ENCODE measurements around the gene TRMT1L.
"Not testable (repeated sequence)": the region's sequence is repeated elsewhere in the genome, so short reads cannot be mapped to it uniquely, and the experiment has no call there.

Gene TRMT1L, protein sequence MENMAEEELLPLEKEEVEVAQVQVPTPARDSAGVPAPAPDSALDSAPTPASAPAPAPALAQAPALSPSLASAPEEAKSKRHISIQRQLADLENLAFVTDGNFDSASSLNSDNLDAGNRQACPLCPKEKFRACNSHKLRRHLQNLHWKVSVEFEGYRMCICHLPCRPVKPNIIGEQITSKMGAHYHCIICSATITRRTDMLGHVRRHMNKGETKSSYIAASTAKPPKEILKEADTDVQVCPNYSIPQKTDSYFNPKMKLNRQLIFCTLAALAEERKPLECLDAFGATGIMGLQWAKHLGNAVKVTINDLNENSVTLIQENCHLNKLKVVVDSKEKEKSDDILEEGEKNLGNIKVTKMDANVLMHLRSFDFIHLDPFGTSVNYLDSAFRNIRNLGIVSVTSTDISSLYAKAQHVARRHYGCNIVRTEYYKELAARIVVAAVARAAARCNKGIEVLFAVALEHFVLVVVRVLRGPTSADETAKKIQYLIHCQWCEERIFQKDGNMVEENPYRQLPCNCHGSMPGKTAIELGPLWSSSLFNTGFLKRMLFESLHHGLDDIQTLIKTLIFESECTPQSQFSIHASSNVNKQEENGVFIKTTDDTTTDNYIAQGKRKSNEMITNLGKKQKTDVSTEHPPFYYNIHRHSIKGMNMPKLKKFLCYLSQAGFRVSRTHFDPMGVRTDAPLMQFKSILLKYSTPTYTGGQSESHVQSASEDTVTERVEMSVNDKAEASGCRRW

GRCh38 chr1:185156854-185157598 lies at the start of gene TRMT1L, which contains the start of gene SWT1:
TRMT1L (minus strand) TSS chr1:185156953; CDS start chr1:185156712, 241 bp downstream.
SWT1 (plus strand) TSS chr1:185157167; CDS start chr1:185160842, 3,675 bp downstream.
- ATAC-seq (peak; percentile 97), DNase-seq (peak; percentile 97)

DNA sequence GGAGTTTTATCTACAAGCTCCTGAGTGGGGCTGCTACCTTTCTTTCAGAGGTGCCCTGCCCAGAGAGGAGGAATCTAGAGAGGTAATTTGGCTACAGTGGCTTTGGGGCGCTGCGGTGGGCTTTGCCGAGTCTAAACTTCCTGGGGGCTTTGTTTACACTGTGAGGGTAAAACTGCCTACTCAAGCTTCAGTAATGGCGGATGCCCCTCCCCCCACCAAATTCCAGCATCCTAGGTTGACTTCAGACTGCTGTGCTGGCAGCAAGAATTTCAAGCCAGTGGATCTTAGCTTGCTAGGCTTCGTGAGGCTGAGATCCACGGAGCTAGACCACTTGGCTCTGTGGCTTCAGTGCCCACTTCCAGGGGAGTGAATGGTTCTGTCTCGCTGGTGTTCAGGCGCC lies 44.1 kb upstream of the TRMT1L start:
- DNase-seq (no peak), ATAC-seq (no peak)

DNA sequence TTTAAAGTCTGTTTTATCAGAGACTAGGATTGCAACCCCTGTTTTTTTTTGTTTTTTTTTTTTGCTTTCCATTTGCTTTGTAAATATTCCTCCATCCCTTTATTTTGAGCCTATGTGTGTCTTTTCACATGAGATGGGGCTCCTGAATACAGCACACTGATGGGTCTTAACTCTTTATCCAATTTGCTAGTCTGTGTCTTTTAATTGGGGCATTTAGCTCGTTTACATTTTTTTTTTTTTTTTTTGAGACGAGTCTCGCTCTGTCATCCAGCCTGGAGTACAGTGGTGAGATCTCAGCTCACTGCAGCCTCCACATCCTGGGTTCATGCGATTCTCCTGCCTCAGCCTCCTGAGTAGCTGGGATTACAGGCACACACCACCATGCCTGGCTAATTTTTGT lies 42.0 kb upstream of the TRMT1L start:
- not testable (repeated sequence) for ATAC-seq

GRCh38 chr1:185193756-185194155 lies 37.0 kb upstream of the TRMT1L start:
- DNase-seq (no peak), ATAC-seq (no peak)

More for the DNA sequence above, 42.0 kb upstream of the TRMT1L start:
- not testable (repeated sequence) for DNase-seq

GRCh38 chr1:185170291-185170848 lies 13.6 kb upstream of the TRMT1L start:
- ATAC-seq (peak; percentile 80), DNase-seq (peak; percentile 38)

- DNase-seq (no peak), ATAC-seq (no peak)
These were observed 9.4 kb upstream of the TRMT1L start for GRCh38 chr1:185166106-185166505.

DNA sequence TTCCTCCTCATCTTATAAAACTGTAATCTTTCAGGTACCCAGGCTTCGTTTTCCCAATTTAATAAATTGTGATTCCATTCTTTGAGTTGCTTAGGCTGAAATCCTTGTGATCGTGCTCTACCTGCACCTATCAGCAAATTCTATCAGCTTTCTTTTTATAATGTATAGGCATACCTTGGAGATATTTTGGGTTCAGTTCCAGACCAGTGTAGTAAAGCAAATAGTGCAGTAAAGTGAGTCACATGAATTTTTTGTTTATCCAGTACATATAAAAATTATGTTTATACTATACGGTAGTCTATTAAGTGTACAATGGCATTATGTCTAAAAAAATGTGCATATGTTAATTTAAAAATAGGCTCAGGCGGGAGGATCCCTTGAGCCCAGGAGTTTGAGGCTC lies 5.7 kb upstream of the TRMT1L start:
- ATAC-seq, result no peak

DNA sequence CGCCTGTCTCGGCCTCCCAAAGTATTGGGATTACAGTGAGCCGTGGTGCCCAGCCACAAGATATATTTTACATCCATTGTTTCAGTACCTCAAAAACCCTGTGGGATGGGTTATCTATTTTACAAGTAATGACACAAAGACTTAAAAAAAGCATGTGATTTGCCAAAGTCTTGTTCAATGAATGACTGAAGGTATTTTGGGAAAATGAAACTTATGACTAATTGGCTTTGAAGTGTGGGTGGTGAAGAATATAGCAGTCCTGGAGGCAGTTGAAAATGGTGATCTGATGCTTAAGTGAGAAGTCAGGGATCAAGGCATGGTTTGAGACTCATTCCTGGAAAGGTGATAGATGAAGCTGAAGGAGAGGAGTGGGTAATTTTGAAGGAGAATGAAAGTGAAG lies 3.2 kb upstream of the TRMT1L start:
- DNase-seq (no peak), ATAC-seq (no peak)

More for the DNA sequence above, 5.7 kb upstream of the TRMT1L start:
- no peak for DNase-seq

GRCh38 chr1:185158800-185159199 lies 2.0 kb upstream of the TRMT1L start:
- DNase-seq, result no peak

GRCh38 chr1:185157599-185158412 lies 1.1 kb upstream of the TRMT1L start:
- ATAC-seq, result no peak
- peak; percentile 8 for DNase-seq

More at GRCh38 chr1:185158800-185159199, 2.0 kb upstream of the TRMT1L start:
- ATAC-seq, result no peak

DNA sequence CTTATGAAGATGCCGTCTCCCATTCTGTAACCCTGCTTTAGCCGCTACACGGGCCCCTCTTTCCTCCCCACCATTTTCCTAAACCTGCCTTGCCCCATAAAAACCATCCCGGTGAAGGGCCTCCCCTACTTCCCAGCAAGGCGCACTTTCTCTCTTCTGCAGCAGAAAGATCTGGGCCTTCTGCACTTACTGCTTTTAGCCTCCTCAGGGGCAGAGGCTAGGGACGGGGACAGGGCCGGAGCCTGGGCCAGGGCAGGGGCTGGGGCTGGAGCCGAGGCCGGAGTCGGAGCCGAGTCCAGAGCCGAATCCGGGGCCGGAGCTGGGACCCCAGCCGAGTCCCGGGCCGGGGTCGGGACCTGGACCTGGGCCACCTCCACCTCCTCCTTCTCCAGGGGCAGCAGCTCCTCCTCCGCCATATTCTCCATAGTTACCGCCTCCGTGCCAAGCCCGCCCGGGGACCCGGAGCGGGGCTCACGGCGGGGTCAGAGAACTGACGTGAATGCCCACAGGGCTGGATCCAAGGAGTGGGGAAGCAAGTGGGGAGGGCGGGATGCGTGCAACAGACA lies 382 bp downstream of the TRMT1L start:
- DNase-seq (no peak), ATAC-seq (peak; percentile 15)

DNA sequence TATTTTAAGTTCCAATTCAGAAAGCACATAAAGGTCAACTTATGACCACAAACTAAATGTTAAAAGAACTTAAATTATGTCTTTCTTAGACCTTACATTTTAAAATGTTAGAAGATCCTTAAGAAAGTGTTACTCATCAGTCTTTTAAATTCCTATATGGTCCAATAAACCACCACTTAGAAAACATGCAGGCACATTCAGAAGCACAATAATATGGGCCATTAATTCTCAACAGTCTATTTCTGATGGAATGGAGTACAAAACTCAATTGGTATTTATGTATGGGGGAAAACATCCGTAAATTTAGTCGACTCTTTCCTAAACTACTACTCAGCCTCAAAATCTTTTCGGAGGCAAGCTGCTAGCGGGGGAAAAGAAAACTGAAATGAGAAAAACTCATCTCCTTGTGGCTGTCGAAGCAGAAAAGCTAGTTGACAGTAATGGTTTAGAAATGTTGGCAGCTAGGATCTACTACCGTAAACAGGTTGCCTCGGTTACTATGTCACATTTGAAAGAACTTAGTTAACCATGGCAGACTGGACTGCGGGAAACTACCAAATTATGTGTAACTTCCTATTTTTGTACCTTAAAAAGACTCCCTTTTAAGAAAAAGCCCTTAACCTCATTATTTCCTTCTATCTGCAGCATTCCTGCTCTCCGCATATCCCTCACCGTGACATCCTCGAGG lies 1.0 kb downstream of the TRMT1L start:
- ATAC-seq, result no peak
- DNase-seq, result no peak

DNA sequence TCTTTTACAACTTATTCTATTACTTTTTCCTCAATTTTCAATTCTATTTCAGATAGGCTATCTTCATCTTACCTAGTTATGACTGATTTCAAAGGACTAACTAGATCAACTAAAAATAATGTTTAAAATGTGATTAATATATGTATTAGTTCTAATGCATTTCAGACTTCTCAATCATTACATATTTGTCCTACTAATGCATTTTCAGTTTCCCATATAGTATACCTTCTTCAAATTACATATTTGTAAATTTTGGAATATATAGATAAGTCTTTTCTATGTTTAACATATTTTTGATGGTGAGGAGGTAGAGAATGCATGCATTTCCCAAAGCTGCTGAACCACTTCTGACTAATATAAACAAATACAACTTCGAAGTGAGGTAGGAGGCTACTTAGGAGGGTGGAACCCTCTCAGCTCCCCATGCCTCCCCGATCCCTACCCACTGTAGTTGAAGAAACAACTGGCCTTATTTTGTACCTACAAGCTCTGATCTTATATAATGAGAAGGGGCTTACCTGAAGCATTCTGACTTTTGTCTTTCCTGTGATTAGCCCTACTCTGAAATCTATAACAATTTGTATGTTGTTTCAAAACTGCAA lies 1.7 kb downstream of the TRMT1L start:
- DNase-seq, result no peak
- ATAC-seq, result no peak

DNA sequence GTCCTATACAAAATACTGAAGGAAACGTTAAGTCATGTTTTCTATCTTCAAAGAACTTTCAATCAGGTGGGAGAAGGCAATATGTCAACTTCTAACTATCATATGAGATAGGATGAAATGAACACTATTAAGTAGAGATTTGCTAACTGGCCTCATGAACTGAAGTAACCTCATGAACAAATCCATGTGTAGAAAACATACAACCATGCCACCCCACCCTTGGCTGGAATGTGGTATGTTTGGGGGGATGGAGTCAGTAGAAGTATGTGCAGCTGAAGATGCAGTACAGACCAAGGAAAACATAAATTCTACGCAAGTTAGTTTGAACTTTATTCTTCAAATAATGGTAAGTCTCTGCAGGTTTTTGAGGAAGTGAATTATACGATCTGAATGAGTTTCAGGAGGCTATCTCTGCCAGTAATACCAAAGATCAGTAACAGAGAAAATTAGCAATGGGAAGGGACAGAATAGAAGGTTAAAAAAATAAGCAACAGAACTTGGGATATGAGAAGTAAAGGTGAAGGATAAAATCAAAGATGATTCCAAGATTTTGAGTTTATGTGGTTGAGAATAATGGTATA lies 4.5 kb downstream of the TRMT1L start:
- ATAC-seq (no peak), DNase-seq (no peak)

DNA sequence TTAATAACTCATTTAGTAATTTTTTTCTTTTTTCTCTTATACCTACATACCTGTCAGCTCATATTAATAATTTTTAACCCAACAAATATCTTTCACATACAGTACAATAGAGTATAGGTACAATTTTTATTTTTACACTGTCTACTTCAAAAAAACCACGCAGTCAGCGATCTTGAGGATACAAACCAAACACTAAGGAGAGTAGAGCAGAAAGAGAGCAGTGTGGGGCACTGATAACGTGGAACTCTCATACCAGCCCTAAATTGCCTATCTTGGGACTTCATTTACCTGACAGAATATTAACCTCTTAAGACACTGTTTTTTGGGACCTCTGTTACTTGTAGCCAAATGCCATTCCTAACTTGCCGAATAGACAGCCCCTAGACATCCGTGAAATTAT lies 5.5 kb downstream of the TRMT1L start:
- ATAC-seq (no peak), DNase-seq (no peak)

- ATAC-seq, result no peak
These were observed 12.5 kb downstream of the TRMT1L start for GRCh38 chr1:185144233-185144632.

DNA sequence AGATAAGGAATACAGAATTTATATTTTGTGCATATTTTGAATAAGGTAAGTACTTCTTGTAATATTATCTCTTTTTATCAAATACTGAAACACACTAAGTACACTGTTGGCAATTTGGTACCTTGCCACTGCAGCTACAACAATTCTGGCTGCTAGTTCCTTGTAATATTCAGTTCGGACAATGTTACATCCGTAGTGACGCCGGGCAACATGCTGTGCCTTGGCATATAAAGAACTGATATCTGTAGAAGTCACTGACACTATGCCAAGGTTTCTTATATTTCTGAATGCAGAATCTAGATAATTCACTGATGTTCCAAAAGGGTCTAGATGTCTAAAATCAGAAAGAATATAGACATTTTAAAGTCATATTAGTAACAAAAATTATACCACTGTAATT lies 17.5 kb downstream of the TRMT1L start:
- ATAC-seq, result no peak
- no peak for DNase-seq

More at GRCh38 chr1:185144233-185144632, 12.5 kb downstream of the TRMT1L start:
- DNase-seq, result no peak

DNA sequence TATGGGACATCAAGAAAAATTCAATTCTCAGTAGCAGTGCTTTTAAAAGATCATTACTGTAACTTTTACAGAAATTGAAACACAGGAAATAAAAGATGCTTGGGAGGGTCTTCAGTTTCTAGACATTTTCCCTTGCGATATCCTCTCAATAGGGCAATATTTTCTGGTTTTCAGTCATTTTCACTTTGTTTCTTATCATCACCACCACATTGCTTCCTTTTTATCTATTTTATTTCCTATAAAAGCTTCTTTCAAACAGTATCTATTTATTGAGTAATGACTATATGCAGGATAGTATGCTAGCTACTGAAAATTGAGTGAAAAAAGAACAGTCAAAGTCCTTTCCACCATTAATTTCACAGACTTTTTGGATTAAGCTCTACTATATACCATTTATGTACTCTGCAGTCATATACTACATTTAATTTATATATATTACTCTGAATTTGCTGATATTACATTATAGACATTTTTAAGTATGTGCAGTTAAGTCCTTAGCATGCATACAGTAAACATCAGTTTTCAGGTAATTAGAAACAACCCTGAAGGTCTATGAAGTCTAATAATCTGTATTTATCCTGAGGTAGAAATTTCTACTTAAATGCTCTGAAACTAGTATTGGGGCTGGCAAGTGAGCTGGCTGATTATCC lies 18.7 kb downstream of the TRMT1L start:
- no peak for DNase-seq
- no peak for ATAC-seq

DNA sequence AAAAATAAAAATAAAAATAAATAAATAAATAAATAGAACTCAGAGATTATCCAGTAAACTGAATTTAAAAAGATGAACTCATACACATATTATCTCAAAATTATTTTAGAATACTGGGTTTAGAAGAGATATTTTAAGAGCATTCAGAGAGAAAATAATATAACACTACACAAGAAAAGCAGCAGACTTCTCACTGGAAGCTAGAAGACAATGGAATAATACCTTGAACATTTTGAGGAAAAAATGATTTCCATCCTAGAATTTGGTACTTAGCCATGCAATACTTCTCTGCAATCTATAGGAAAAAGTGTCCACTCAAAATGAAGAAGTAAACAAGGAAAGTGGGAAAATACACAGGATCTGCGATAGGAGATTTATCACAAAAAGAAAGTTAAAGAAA lies 24.2 kb downstream of the TRMT1L start:
- ATAC-seq (no peak), DNase-seq (no peak)

Data from stimulated activated naive CD8-positive, alpha-beta T cell treated with anti-CD3 and anti-CD28 coated beads, Interleukin-15, Interleukin-2, amounts not matched to agents 100 U/mL and 50 U/mL, for 24 hours (primary cell).